ENCODE measurements around the gene MON1A. TPM values are rescaled to one million over a fixed set of nuclear protein-coding genes. Genes with fewer than 3 reads are reported as not detected.
A peak's percentile ranks its signal among the peaks of the same experiment; 100 is the strongest.

MON1A gene
- total RNA-seq, 1 donor from 2014 or later = 14.6 TPM

- DNase-seq = no peak
Observed at GRCh38 chr3:49886922-49887265, 42.7 kb downstream of the MON1A start.

GRCh38 chr3:49883998-49884397, 45.6 kb downstream of the MON1A start:
- no peak for DNase-seq

GRCh38 chr3:49882166-49882565, 47.4 kb downstream of the MON1A start:
- DNase-seq = no peak

- no peak for DNase-seq
Observed at GRCh38 chr3:49880581-49881315, 48.9 kb downstream of the MON1A start.

GRCh38 chr3:49879721-49880120, 49.9 kb downstream of the MON1A start:
- DNase-seq = no peak

GRCh38 chr3:49878686-49879085, 50.9 kb downstream of the MON1A start:
- DNase-seq = no peak

GRCh38 chr3:49877716-49878115, 51.9 kb downstream of the MON1A start:
- DNase-seq = no peak

GRCh38 chr3:49876567-49876966, 53.0 kb downstream of the MON1A start:
- no peak for DNase-seq

- DNase-seq = no peak
Observed at GRCh38 chr3:49873623-49874022, 56.0 kb downstream of the MON1A start.

GRCh38 chr3:49872801-49873281, 56.8 kb downstream of the MON1A start:
- no peak for DNase-seq

- DNase-seq = no peak
Observed at GRCh38 chr3:49871531-49872153, 58.0 kb downstream of the MON1A start.

- no peak for DNase-seq
Observed at GRCh38 chr3:49869525-49870126, 60.0 kb downstream of the MON1A start, which contains the start of gene CAMKV. Gene CAMKV, minus strand, starts transcription at chr3:49869906. Its CDS starts 7,518 bp downstream, at chr3:49862388.

GRCh38 chr3:49868862-49869466, 60.6 kb downstream of the MON1A start:
- no peak for DNase-seq

GRCh38 chr3:49867871-49868321, 61.7 kb downstream of the MON1A start:
- peak; percentile 59 for DNase-seq

GRCh38 chr3:49867400-49867799, 62.2 kb downstream of the MON1A start:
- no peak for DNase-seq

- no peak for DNase-seq
Observed at GRCh38 chr3:49865198-49865784, 64.3 kb downstream of the MON1A start.

GRCh38 chr3:49864505-49864904, 65.1 kb downstream of the MON1A start:
- no peak for DNase-seq

- no peak for DNase-seq
Observed at GRCh38 chr3:49859576-49860305, 69.9 kb downstream of the MON1A start.
